Type B pancreatic cell (in vitro differentiated cells): ENCODE results near the gene CAMTA1. TPM values are rescaled to one million over a fixed set of nuclear protein-coding genes. Genes with fewer than 3 reads are reported as not detected.

Experiments
- DNase-seq: peaks from one replicate; pipeline ENCODE4 v3.0.0; 2021; ENCODE audit warnings: mixed read lengths; ENCODE audit not compliant: unreplicated experiment; ENCODE audit errors: extremely low spot score
- H3K27ac Mint-ChIP-seq: 2 replicates; pipeline ENCODE4 v1.8.0; 2021; ENCODE audit warnings: mild to moderate bottlenecking, mixed read lengths
- H3K27me3 Mint-ChIP-seq: 2 replicates; pipeline ENCODE4 v1.8.0; 2021; ENCODE audit warnings: mixed read lengths
- H3K36me3 Mint-ChIP-seq: 2 replicates; pipeline ENCODE4 v1.8.0; 2021; ENCODE audit warnings: mixed read lengths
- H3K4me1 Mint-ChIP-seq: one replicate; pipeline ENCODE4 v1.8.0; 2021; ENCODE audit warnings: mixed read lengths; ENCODE audit not compliant: unreplicated experiment
- H3K4me3 Mint-ChIP-seq: 2 replicates; pipeline ENCODE4 v1.8.0; 2021; ENCODE audit warnings: mild to moderate bottlenecking, mixed read lengths
- H3K9me3 Mint-ChIP-seq: 2 replicates; pipeline ENCODE4 v1.8.0; 2021; ENCODE audit warnings: mixed read lengths
- total RNA-seq: library from RNA; stranded (reverse); gene quantifications from 2 replicates; pipeline ENCODE4 v1.2.1, GENCODE V29; 2021; ENCODE audit warnings: low replicate concordance
- TF ChIP-seq, protein P1 (sequence below): fragments of 200-600 bp; sonication (generic); conservative IDR thresholded peaks from 2 replicates; pipeline ENCODE4 v1.5.0; 2021; ENCODE audit warnings: antibody characterized with exemption, mild to moderate bottlenecking

Gene CAMTA1
- total RNA-seq, 1 donor from 2014 or later, result 82.5 TPM

DNA sequence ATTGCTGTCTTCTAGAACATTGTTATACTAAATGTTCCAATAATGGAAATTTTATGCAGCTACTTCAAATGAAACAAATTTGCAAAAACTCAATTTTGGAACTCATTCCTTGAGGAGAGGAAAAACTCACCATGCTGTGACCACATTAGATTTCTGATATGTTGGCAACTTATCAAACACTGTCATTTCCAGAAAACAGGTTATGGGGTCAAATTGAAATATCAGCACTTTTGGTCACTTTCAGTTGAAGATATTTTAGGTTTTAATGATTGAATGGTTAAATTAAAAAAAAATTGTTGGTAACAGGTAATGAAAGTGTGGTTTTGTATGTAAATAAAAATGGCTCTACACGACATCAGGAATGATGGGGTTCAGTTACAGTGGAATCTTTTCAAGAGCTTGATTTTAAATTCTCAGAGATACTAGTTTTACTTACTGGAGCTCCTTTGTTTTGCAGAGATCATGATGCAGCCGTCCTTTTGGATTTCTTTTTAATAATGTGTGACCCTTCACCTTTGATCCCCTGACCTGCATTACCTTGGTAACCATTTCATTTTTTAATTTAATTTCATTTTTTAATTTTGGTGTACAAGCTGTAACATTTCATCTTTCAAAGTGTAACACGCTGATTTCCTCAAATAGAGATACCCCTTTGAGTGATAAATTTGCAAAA lies 86.2 kb downstream of the CAMTA1 start:
- H3K4me1 Mint-ChIP-seq, result peaks cover 38% of the 10 kb centered on the region
- no peaks in the 10 kb centered on the region for H3K36me3 Mint-ChIP-seq
- no peaks in the 10 kb centered on the region for H3K9me3 Mint-ChIP-seq
- no peak overlapping the region for H3K27ac Mint-ChIP-seq
- TF ChIP-seq, protein P1, sequence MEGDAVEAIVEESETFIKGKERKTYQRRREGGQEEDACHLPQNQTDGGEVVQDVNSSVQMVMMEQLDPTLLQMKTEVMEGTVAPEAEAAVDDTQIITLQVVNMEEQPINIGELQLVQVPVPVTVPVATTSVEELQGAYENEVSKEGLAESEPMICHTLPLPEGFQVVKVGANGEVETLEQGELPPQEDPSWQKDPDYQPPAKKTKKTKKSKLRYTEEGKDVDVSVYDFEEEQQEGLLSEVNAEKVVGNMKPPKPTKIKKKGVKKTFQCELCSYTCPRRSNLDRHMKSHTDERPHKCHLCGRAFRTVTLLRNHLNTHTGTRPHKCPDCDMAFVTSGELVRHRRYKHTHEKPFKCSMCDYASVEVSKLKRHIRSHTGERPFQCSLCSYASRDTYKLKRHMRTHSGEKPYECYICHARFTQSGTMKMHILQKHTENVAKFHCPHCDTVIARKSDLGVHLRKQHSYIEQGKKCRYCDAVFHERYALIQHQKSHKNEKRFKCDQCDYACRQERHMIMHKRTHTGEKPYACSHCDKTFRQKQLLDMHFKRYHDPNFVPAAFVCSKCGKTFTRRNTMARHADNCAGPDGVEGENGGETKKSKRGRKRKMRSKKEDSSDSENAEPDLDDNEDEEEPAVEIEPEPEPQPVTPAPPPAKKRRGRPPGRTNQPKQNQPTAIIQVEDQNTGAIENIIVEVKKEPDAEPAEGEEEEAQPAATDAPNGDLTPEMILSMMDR, result no peak
- no peaks in the 10 kb centered on the region for H3K27me3 Mint-ChIP-seq
- no peak for DNase-seq
- H3K4me3 Mint-ChIP-seq, result no peak overlapping the region

DNA sequence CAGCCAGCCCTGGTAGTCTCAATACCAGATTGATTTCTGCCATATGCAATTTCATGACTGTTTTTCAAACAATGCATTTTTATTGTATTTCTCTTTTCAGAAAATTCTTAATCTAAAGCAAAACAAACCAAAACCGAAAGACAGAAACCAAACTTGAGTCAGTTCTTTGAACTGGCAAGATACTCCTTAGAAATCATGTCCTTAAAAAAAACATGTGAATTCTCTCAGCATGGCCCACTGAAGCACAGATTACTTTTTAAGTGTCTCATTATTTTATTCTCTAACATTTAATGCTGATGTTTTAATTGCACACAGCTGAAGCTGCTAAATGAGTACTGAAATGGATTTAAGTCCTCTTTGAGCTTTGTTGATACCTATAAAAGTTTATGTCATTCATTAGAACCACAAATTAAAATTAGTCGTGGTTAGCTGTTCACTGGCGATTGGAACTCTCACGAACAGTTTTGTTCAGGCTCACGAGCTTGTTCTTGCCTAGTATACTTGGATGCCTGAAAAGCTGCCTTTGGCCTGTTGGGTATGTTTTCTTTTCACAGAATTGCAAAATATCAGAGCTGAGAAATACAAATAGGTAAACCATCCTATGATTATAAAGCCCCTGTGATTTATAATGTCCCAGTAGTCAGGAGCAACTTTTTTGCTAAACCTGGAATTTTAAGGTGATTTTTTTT lies 87.5 kb downstream of the CAMTA1 start:
- TF ChIP-seq, protein P1, result no peak
- Mint-ChIP-seq H3K36me3 (peaks cover 3% of the 10 kb centered on the region), H3K9me3 (no peaks in the 10 kb centered on the region), H3K4me1 (peaks cover 32% of the 10 kb centered on the region), H3K27ac (no peak overlapping the region), H3K27me3 (no peaks in the 10 kb centered on the region), H3K4me3 (no peak overlapping the region)
- no peak for DNase-seq

GRCh38 chr1:6873298-6874015 lies 88.2 kb downstream of the CAMTA1 start:
- Mint-ChIP-seq H3K4me3 (no peak overlapping the region), H3K36me3 (peaks cover 3% of the 10 kb centered on the region), H3K27ac (no peak overlapping the region), H3K4me1 (peaks cover 25% of the 10 kb centered on the region), H3K9me3 (no peaks in the 10 kb centered on the region), H3K27me3 (no peaks in the 10 kb centered on the region)
- TF ChIP-seq, protein P1, result no peak
- no peak for DNase-seq

- Mint-ChIP-seq H3K36me3 (peaks cover 3% of the 10 kb centered on the region), H3K27me3 (no peaks in the 10 kb centered on the region), H3K9me3 (no peaks in the 10 kb centered on the region), H3K4me3 (no peak overlapping the region), H3K4me1 (peaks cover 17% of the 10 kb centered on the region), H3K27ac (no peak overlapping the region)
- TF ChIP-seq, protein P1, result no peak
- no peak for DNase-seq
Measured at GRCh38 chr1:6874298-6874697, 89.0 kb downstream of the CAMTA1 start.

DNA sequence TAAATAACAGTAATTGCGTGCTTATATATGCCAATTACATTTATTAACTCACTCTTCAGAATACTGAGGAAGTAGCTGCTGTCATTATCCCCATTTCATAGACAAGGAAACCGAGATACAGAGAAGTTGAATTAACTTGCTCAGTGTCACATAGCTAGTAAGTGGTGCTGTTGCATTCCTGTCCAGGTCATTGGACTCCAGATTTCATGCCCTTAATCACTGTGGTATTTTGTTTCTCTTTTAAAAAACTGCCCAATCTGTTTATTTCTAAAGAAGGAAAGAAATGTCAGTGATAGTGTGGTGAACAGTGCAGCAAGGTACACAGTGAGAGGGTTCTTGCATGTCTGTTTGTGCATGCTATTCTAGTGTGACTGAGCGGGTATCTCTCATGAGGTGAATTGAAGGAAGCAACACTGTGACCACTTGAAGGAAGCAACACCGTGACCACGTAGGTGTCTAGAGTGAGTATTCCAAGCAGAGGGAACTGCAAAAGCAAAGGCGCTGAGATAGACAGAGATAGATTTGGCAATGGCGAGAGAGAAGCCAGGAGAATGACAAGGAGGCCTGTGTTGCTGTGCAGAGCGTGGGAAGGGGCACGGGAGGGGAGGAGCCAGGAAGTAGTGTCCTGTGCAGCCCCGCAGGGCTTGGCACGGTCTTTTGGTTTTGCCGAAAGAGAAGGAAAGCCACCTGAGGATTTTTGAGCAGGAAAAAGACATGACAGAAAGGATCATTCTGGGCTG lies 95.9 kb downstream of the CAMTA1 start:
- Mint-ChIP-seq H3K27ac (no peak overlapping the region), H3K9me3 (no peaks in the 10 kb centered on the region), H3K4me1 (peaks cover 6% of the 10 kb centered on the region), H3K27me3 (no peaks in the 10 kb centered on the region), H3K36me3 (peaks cover 8% of the 10 kb centered on the region), H3K4me3 (no peak overlapping the region)
- TF ChIP-seq, protein P1, result no peak
- no peak for DNase-seq
